ENCODE results near the gene OSBPL5. TPM values are rescaled to one million over a fixed set of nuclear protein-coding genes. Genes with fewer than 3 reads are reported as not detected.
A peak's percentile ranks its signal among the peaks of the same experiment; 100 is the strongest.

Gene OSBPL5
- total RNA-seq, 1 donor from 2014 or later, result 92.0 TPM

DNA sequence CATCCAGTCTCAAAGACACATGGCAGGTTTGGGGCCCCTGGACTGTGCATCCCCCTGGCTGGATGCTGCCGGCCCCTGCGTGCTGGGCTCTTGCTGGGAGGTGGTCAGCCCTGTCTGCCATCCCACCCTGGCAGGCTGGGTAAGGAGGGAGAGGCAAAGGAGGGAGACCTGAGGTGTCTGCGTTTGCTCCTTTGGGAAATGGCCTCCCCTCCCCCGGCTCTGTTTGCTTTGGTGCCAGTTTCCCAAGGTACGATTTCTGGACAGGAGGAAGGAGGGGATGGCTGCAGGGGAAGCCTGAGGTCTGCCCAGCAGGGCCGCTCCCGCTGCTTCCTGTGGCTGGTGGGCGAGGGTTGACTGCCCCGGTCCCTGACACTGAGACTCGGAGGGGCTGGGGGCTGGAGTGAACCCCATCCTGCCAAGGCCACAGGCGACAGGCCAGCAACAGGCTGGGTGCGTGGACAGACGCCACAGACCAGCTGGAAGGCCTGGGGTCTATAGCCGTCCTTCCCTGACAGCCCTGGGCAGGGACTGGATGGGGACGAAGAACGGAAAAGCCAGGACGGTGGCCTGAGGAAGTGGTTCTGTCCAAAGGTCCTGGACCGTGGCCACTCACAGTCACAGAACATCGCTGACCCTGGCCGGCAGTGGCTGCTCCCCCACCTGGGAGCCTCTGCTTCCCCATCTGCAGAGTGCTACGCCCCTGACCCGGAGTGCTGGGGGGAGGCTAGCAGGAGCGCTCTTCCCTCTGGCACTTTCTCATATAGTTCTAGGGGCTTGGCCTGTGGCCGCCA lies 38.0 kb downstream of the OSBPL5 start:
- peaks cover 18 to 19% of the 10 kb centered on the region in 2 donors for H3K4me1 ChIP-seq
- intact Hi-C loops (cut with DNase I), result no loop called here
- H3K36me3 ChIP-seq, result peaks cover 21 to 26% of the 10 kb centered on the region in 2 donors
- peak overlapping the region in 1 of 2 donors; percentile 25 for H3K27ac ChIP-seq
- no peaks in the 10 kb centered on the region for H3K9me3 ChIP-seq
- H3K27me3 ChIP-seq, result no peaks in the 10 kb centered on the region
- TF ChIP-seq, protein P1, sequence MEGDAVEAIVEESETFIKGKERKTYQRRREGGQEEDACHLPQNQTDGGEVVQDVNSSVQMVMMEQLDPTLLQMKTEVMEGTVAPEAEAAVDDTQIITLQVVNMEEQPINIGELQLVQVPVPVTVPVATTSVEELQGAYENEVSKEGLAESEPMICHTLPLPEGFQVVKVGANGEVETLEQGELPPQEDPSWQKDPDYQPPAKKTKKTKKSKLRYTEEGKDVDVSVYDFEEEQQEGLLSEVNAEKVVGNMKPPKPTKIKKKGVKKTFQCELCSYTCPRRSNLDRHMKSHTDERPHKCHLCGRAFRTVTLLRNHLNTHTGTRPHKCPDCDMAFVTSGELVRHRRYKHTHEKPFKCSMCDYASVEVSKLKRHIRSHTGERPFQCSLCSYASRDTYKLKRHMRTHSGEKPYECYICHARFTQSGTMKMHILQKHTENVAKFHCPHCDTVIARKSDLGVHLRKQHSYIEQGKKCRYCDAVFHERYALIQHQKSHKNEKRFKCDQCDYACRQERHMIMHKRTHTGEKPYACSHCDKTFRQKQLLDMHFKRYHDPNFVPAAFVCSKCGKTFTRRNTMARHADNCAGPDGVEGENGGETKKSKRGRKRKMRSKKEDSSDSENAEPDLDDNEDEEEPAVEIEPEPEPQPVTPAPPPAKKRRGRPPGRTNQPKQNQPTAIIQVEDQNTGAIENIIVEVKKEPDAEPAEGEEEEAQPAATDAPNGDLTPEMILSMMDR (IDR thresholded peaks at IDR 0.05), result no peak
- DNase-seq (ENCODE audit: low spot score in 2 of 2), result peak in 1 of 2 donors; percentile 50
- no peak overlapping the region for H3K4me3 ChIP-seq

DNA sequence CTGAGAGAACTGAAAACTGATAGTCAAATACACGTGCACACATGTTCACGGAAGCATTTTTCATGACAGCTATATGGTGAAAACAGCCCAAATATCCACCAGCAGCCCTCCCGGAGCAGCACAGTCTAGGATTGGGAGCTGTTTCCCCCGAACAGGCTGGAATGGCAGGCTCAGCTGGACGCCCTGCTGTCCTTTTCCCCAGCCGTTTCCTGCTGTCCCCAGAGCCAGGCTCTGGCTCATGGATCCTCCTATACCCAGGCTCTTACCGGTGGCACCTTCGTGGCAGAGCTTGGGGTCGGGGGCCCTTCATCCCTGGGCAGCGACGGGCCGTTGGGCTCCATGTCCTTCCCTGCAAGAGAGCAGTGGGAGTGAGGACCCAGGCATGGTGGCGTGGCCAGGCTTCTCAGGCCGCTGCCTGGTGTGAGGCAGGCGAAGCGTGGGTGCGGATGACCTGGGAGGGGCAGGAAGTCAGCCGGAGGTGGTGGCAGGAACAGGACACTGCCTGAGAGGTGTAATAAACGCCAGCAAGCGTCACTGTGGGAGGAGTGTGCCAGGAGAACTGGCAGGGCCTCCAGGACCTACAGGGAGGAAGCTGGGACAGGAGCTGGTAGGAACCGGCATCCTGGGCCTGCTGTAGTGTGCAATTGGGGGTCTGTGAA lies 38.8 kb downstream of the OSBPL5 start:
- H3K27me3 ChIP-seq, result no peaks in the 10 kb centered on the region
- H3K27ac ChIP-seq, result peak overlapping the region in 1 of 2 donors; percentile 25
- H3K4me3 ChIP-seq, result no peak overlapping the region
- TF ChIP-seq, protein P1 (IDR thresholded peaks at IDR 0.05), result no peak
- H3K9me3 ChIP-seq, result no peaks in the 10 kb centered on the region
- H3K36me3 ChIP-seq, result peaks cover 28 to 33% of the 10 kb centered on the region in 2 donors
- intact Hi-C loops (cut with DNase I), result no loop called here
- DNase-seq (ENCODE audit: low spot score in 2 of 2), result peak in 1 of 2 donors; percentile 67
- H3K4me1 ChIP-seq, result peaks cover 18 to 19% of the 10 kb centered on the region in 2 donors

DNA sequence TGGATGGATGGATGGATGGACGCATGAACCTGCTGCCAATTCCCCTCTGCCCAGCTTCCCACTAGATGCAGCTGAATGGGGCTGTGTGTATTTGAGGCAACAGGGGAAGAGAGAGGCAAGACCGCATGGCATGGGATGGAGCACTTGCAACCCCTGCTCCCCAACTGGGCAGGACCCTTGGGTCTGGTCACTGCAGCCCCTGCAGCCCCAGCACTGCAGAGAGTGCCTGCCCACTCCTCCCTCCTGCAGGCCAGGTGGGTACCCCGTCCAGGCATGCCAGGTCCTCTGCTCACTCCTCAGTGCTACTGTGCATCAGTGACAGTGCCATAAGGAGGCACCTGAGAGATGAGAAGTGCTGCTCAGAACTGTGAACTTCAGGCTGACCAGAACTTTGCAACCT lies 40.3 kb downstream of the OSBPL5 start:
- H3K4me1 ChIP-seq, result peaks cover 18 to 19% of the 10 kb centered on the region in 2 donors
- peak overlapping the region; percentile 56 to 84 for H3K27ac ChIP-seq
- peaks cover 40 to 45% of the 10 kb centered on the region in 2 donors for H3K36me3 ChIP-seq
- H3K27me3 ChIP-seq, result no peaks in the 10 kb centered on the region
- intact Hi-C loops (cut with DNase I), result loop anchor here (1.0 to 2.0 kb wide), 3 partner anchors 22 to 40 kb away; partner anchors contain the start of gene OSBPL5
- TF ChIP-seq, protein P1 (IDR thresholded peaks at IDR 0.05), result no peak
- H3K9me3 ChIP-seq, result no peaks in the 10 kb centered on the region
- H3K4me3 ChIP-seq, result peak overlapping the region in 1 of 2 donors; percentile 9
- DNase-seq (ENCODE audit: low spot score in 2 of 2), result no peak

DNA sequence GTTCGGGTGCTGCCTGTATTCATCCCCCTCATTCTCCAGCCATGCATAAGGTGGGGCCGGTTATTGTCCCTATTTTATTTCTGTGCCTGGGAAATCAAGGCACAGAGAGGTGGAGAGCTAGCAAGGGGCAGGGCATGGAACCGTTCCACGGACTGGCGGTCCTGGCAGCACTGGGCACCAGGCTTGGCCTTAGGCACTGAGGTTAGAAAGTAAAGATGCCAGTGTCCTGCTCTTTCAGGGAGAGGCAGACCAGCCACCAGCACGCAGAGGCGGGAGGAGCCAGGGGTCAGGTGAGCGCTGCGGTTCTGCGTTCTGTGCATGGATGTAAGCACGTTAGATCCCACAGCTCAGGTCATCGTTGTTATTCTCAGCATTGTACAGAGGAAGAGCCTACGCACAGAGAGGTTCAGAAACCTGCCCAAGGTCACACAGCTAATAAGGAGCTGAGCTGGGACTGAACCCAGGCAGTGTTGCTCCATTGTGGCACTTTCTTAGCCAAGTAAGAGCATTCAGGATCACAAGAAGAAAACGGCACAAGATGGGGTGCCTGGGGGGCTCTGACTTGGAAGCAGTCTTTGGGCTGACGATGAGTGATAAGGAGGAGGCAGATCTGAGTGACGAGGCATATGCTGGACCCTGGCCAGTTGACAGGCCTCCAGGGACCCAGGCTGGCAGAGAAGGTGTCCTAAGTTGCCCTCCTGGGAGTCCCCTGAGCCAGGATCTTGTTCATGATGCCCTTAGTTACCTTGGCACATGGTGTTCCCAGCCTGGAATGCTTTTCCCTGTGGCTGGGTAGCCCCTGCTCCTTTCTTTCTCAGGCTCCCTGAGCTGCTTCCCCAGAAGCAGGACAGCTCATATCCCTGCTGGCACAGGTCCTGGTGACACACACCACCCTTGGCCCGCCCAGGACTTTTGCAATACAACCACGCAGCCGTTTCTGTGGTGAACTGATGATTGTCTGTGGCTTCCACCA lies 41.1 kb downstream of the OSBPL5 start:
- no peak overlapping the region for H3K4me3 ChIP-seq

More for the DNA sequence above, 41.1 kb downstream of the OSBPL5 start:
- Histone ChIP-seq H3K27me3 (no peaks in the 10 kb centered on the region), H3K36me3 (peaks cover 46 to 53% of the 10 kb centered on the region in 2 donors), H3K27ac (peak overlapping the region; percentile 84), H3K4me1 (peaks cover 18 to 19% of the 10 kb centered on the region in 2 donors), H3K9me3 (no peaks in the 10 kb centered on the region)
- intact Hi-C loops (cut with DNase I), result loop anchor here (1.0 to 2.0 kb wide), 3 partner anchors 23 to 41 kb away; partner anchors contain the start of gene OSBPL5
- TF ChIP-seq, protein P1 (IDR thresholded peaks at IDR 0.05), result no peak
- peak; percentile 84 to 98 for DNase-seq (ENCODE audit: low spot score in 2 of 2)
